Osteocyte (in vitro differentiated cells): ENCODE results near the gene CHERP. TPM values are rescaled to one million over a fixed set of nuclear protein-coding genes. Genes with fewer than 3 reads are reported as not detected.

Experiments
- DNase-seq: peaks from one replicate; pipeline ENCODE4 v3.0.0; 2021; ENCODE audit warnings: mixed read lengths; ENCODE audit not compliant: unreplicated experiment; ENCODE audit errors: extremely low spot score
- H3K27ac Mint-ChIP-seq: one replicate; pipeline ENCODE4 v1.8.0; 2021; ENCODE audit warnings: mild to moderate bottlenecking, mixed read lengths; ENCODE audit not compliant: unreplicated experiment
- H3K27me3 Mint-ChIP-seq: one replicate; pipeline ENCODE4 v1.8.0; 2021; ENCODE audit warnings: mixed read lengths; ENCODE audit not compliant: unreplicated experiment
- H3K36me3 Mint-ChIP-seq: one replicate; pipeline ENCODE4 v1.8.0; 2021; ENCODE audit warnings: mixed read lengths; ENCODE audit not compliant: unreplicated experiment
- H3K4me1 Mint-ChIP-seq: one replicate; pipeline ENCODE4 v1.8.0; 2021; ENCODE audit warnings: mixed read lengths; ENCODE audit not compliant: unreplicated experiment
- H3K4me3 Mint-ChIP-seq: one replicate; pipeline ENCODE4 v1.8.0; 2021; ENCODE audit warnings: mild to moderate bottlenecking, moderate library complexity, mixed read lengths; ENCODE audit not compliant: unreplicated experiment
- H3K9me3 Mint-ChIP-seq: one replicate; pipeline ENCODE4 v1.8.0; 2021; ENCODE audit warnings: mixed read lengths; ENCODE audit not compliant: unreplicated experiment
- CTCF ChIP-seq: fragments of 200-600 bp; sonication (generic); IDR thresholded peaks from 2 replicates; pipeline ENCODE4 v1.5.0; 2021; ENCODE audit warnings: antibody characterized with exemption, mild to moderate bottlenecking, moderate library complexity
- total RNA-seq: library from RNA; stranded (reverse); gene quantifications from 2 replicates; pipeline ENCODE4 v1.2.1, GENCODE V29; 2021

CHERP gene
- total RNA-seq, 1 donor from 2014 or later = 50.1 TPM

GRCh38 chr19:16520986-16521624 lies 21.1 kb downstream of the CHERP start:
- no peak overlapping the region for H3K27ac Mint-ChIP-seq
- no peaks in the 10 kb centered on the region for H3K4me1 Mint-ChIP-seq
- no peaks in the 10 kb centered on the region for H3K27me3 Mint-ChIP-seq
- no peaks in the 10 kb centered on the region for H3K9me3 Mint-ChIP-seq
- no peak for DNase-seq
- H3K36me3 Mint-ChIP-seq = peaks cover 50% of the 10 kb centered on the region
- no peak for TF ChIP-seq CTCF
- H3K4me3 Mint-ChIP-seq = no peak overlapping the region

- H3K4me3 Mint-ChIP-seq = no peak overlapping the region
- H3K4me1 Mint-ChIP-seq = no peaks in the 10 kb centered on the region
- H3K9me3 Mint-ChIP-seq = no peaks in the 10 kb centered on the region
- no peak overlapping the region for H3K27ac Mint-ChIP-seq
- H3K36me3 Mint-ChIP-seq = peaks cover 45% of the 10 kb centered on the region
- DNase-seq = no peak
- H3K27me3 Mint-ChIP-seq = no peaks in the 10 kb centered on the region
- TF ChIP-seq CTCF = no peak
These were observed 21.9 kb downstream of the CHERP start for GRCh38 chr19:16520074-16520973.

- H3K4me1 Mint-ChIP-seq = no peaks in the 10 kb centered on the region
- no peaks in the 10 kb centered on the region for H3K27me3 Mint-ChIP-seq
- no peak for DNase-seq
- no peak overlapping the region for H3K4me3 Mint-ChIP-seq
- H3K27ac Mint-ChIP-seq = no peak overlapping the region
- no peaks in the 10 kb centered on the region for H3K9me3 Mint-ChIP-seq
- no peak for TF ChIP-seq CTCF
- H3K36me3 Mint-ChIP-seq = peaks cover 45% of the 10 kb centered on the region
These were observed 23.0 kb downstream of the CHERP start for GRCh38 chr19:16519230-16519687.

GRCh38 chr19:16518483-16519229 lies 23.6 kb downstream of the CHERP start:
- DNase-seq = no peak
- no peak overlapping the region for H3K4me3 Mint-ChIP-seq
- H3K9me3 Mint-ChIP-seq = no peaks in the 10 kb centered on the region
- peaks cover 40% of the 10 kb centered on the region for H3K36me3 Mint-ChIP-seq
- no peak overlapping the region for H3K27ac Mint-ChIP-seq
- no peaks in the 10 kb centered on the region for H3K4me1 Mint-ChIP-seq
- no peak for TF ChIP-seq CTCF
- H3K27me3 Mint-ChIP-seq = no peaks in the 10 kb centered on the region

GRCh38 chr19:16518061-16518460 lies 24.2 kb downstream of the CHERP start:
- Mint-ChIP-seq H3K27me3 (no peaks in the 10 kb centered on the region), H3K4me1 (no peaks in the 10 kb centered on the region), H3K9me3 (no peaks in the 10 kb centered on the region), H3K4me3 (no peak overlapping the region), H3K36me3 (peaks cover 39% of the 10 kb centered on the region), H3K27ac (no peak overlapping the region)
- no peak for DNase-seq
- TF ChIP-seq CTCF = no peak
